Stimulated activated CD4-positive, alpha-beta T cell treated with anti-CD3 and anti-CD28 coated beads, Interleukin-2, amount 100 ng/mL, for 24 hours (primary cell): ENCODE data around the gene PURB.
"Not testable (repeated sequence)": the region's sequence is repeated elsewhere in the genome, so short reads cannot be mapped to it uniquely, and the experiment has no call there.

Source experiments
- DNase-seq, 2 donors: peaks; one replicate each; pipeline ENCODE4 v3.0.0-alpha.2; 2020

Gene PURB

GRCh38 chr7:44891372-44891771 is 6.0 kb upstream of the PURB start:
- peak in 1 of 2 donors; percentile 17 for DNase-seq

DNA sequence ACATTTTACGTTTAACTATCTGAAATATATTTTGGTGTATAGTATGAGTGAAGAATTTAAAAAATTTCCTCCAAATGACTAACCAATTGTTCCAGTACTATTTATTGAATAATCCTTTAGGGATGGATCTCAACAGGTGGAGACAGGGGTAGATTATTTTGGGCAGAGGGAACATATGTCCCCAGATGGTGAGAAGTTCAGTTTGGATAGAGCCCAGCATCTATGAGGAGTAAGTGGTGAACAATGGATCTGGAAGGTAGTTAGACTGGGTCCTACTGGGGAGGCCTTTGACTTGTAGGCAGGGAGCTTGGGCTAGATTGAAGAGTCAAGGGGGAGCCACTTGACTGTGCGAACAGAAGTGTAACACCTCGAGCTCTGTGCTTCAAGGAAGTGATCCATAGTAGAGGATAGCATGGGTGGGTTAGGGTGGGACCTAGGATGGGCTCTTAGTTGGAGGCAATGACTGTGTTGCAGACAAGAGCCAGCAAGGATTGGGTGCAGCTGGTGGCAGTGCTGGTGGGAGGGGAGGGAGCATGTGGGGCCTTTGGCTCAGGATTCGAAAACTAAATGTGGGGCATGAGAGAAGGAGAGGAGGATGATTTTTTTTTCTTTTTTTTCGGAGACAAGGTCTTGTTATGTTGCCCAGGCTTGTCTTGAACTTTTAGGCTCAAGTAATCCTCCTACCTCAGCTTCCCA is 3.9 kb upstream of the PURB start:
- no peak for DNase-seq

- DNase-seq: no peak
These were observed 2.0 kb upstream of the PURB start for GRCh38 chr7:44887293-44887692.

GRCh38 chr7:44884621-44885393 is 523 bp downstream of the PURB start:
- peak; percentile 51 to 53 for DNase-seq

DNA sequence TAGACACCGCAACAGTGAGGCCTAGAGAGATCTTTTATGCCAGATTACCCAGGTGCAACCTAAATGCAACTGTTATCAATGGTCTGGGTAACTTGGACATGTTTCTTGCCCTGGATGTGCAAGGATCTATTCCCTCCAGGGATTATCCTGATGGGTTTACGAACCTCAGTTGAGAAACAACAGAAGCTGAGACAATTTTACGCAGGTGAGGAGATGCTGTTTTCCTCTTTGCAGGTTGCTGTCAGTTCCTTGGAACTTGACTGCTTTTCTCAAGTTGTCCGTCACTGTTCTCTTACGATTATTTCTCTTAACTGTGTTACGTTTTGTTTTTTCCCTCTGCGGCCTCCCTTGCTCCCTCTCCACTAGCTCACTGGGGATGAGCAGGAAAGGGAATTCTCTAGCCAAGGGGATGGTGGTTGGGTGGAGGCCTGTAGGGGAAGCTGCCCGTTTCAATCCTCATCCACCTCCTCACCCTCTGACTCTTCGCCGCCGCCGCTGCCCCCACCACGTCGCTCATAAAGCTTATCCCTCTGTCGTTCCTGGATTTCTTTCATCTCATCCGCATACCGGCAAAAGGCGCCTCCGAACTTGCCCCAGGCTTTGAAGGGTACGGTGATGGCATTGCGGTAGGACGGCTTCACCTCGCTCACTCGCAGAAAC is 1.2 kb downstream of the PURB start:
- no peak for DNase-seq

DNA sequence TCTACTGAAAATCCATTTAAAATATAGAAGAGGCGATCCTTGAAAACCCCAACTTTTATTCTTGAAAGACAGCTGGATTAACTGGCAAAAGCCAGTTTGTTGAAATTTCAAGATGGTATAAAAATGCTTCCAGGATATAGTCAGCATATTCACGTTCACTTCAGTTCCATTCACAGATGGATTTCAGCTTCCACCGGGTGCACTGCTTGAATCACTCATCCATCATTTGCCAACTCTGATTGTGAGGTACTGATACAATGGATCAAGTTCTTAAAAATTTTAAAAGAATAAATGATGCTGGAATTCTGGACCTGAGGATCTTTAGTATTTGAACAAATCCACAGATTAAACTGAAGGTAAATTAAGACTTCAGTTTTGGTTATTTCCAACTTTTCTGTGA is 2.4 kb downstream of the PURB start:
- no peak for DNase-seq

- no peak for DNase-seq
These were observed 3.7 kb downstream of the PURB start for GRCh38 chr7:44881610-44882009.

DNA sequence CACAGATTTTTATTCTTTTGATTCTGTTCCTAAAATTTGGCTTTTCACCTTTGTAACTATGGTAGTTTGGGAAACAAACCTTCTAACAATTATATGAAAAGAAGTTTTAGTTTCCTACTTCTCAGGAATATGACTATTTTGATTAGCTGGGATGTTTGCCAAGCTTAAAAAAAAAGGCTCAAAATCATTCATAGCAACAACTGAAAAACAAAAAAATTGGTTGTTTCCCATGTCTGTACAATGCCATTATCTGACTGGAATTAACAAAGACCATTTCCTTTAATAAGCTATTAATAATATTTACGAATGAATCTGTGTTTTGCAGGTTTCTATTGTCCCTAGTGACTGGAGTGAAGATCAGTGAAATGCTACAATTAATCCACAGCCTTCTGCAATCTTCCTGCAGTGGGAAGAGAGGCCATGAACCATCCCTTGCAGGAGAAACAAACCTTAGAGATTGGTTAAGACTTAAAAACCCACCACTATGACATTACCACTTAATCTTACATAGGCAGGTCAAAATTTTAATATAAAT is 4.2 kb downstream of the PURB start:
- no peak for DNase-seq

DNA sequence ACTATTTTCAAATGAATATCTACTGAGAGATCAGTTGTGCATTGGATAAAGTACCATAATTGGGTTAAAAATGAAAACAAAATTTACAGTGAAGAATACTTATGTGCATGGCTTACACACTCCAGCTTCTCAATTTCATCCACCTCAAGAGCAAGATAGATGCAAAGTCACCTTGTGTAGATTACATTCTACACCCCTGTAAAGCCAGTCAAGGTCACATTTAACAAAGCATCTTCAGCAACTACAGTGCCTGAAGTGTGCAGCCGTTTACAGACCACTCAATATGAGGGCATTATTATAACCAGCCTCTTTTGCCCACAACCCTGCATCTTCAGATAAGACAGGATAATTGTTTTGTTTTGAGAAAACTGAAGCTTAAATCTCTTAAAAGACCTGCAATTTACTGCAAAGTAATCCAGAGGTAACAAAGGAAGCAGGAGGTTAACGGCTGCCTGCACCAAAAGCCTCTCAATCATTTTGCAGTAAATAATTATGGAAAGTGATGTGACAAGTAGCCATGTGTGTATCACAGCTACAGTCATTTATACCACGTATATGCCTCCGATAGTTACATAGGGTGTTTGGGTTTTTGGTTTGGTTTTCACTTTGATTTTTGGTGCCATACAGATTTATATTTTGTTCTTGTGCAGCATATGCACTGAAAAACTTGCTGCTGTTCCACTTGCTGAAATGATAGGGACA is 4.9 kb downstream of the PURB start:
- DNase-seq: no peak

DNA sequence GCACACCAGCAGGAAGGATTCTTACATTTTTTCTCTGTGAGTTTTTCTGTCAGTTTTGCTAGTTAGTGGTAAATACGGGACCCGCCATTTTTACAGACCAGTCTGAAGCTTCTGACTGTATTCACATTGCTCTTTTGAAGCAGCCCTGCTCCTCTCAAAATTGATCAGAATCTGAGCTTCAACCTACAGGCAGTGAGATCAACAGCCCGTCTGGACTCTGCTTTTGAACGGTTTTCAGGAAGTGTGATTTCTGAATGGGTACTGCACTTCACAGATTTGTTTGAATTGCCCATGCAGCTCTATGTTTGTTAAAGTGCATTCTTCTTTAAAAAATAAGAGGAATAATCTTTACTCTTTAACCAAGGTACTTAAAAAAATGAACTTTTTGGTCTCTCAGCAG is 8.9 kb downstream of the PURB start:
- no peak for DNase-seq

- DNase-seq: no peak
These were observed 10.1 kb downstream of the PURB start for GRCh38 chr7:44875241-44875640.

DNA sequence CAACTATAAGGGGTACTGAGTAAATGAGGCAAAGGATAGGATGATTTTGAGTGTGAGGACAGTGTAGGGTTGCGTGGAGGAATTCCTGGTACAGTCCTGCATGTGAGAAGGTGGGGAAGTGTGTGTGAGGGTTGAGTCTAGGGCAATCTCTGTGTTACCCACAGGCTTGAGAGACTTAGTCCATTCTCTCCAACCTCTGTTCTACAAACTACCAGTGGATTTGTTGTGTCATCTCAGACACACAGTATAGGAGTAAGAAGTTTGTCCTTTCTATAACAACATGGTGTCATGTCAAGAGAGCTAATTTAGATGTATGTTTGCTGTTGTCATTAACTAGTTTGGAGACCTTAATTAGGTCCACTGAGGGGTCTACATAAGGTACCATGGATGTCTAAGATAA is 12.5 kb downstream of the PURB start:
- DNase-seq: no peak

GRCh38 chr7:44871918-44872317 is 13.4 kb downstream of the PURB start:
- not testable (repeated sequence) for DNase-seq

- DNase-seq: not testable (repeated sequence)
These were observed 14.6 kb downstream of the PURB start for GRCh38 chr7:44870780-44871179.

DNA sequence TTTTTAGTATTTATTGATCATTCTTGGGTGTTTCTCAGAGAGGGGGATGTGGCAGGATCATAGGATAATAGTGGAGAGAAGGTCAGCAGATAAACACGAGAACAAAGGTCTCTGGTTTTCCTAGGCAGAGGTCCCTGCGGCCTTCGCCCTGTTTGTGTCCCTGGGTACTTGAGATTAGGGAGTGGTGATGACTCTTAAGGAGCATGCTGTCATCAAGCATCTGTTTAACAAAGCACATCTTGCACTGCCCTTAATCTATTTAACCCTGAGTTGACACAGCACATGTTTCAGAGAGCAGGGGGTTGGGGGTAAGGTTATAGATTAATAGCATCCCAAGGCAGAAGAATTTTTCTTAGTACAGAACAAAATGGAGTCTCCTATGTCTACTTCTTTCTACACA is 15.0 kb downstream of the PURB start:
- DNase-seq: not testable (repeated sequence)

GRCh38 chr7:44867073-44867995 is 18.0 kb downstream of the PURB start:
- no peak for DNase-seq

GRCh38 chr7:44861949-44862348 is 23.4 kb downstream of the PURB start:
- DNase-seq: not testable (repeated sequence)

DNA sequence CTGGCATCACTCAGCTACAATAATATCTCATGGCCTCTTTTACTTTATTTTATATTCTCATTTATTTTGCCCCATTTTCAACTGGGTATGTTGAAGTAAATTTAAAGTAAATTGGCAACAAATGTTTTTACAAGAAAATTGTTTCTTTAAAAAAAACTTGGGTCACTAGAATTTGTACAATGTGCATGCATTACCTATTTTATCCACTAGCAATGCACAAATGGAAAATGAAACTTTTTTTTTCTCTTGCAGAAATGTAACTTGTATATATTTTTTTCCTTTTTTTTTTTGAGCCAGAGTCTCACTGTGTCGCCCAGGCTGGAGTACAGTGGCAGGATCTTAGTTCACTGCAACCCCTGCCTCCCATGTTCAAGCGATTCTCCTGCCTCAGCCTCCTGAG is 27.2 kb downstream of the PURB start:
- DNase-seq: no peak

DNA sequence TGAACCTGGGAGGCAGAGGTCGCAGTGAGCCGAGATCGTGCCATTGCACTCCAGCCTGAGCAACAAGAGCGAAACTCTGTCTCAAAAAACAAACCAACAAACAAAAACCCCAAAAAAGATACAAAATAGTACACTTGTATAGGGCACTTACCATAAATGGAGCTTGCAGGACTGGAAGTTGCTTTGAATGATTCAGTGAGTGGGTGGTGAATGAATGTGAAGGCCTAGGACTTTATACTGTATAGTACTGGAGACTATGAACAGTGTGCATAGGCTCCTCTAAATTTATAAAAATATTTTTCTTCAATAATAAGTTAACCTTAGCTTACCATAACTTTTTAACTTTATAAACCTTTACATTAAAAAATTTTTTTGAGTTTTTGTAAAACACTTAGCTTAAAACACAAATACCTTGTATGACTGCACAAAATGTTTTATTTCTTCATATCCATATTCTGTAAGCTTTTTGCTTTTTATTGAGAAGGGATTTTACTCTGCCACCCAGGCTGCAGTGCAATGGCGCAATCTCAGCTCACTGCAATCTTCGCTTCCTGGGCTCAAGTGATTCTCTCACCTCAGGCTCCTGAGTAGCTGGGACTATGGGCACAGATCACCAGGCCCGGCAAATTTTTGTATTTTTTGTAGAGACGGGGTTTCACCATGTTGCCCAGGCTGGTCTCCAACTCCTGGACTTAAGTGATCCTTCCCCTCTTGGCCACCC is 30.5 kb downstream of the PURB start:
- DNase-seq: no peak

GRCh38 chr7:44853391-44853790 is 31.9 kb downstream of the PURB start:
- peak; percentile 22 to 34 for DNase-seq

DNA sequence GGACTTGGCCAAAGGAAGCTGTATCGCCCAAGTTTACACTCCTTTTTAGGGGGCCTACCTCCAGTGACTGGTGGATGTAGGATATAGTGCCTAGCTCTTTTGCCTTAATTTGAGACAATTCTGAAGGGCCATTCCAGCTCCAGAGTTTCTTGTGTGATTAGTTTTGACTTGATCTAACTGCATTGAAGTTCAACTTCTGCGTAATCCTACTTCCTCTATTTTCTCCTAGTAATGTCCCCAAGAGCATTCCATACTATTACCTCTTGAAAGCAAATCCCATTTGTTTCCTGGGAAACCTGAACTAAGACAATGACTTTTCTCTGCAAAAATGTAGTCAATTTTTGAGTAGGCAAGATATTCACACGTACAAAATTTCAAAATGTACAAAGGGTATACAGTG is 32.7 kb downstream of the PURB start:
- no peak for DNase-seq
